ENCODE results near the gene FUT8.

FUT8 gene

DNA sequence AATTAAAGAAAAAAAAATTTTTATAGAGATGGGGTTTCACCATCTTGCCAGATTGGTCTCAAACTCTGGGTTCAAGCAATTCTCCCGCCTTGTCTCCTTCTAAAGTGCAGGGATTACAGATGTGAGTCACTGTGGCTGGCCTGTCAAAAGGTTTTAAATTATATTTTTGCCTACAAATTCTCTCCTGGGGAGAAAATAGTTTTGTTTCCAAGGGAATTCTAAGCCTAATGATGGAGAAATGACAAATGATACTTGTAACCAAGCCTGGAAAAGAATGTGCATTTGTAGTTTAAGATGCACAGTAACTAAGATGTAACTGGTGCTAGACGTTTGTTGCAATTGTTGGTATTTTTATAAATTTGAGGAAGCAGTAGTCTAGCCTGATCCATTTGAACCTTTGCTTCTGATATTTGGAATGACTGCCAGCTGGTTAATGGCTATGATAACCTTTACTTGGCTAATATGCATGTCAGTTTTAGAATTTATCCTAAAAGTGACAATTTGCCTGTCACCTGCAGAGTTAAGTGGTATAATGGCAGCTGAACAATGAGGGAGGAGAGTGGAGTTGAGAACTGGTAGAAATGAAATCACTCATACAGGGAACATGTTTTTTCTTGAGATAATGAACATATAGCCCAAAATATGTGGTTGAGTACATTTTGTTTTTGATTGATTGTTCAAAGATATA is 148.0 kb downstream of the FUT8 start:
- DNase-seq: no peak

DNA sequence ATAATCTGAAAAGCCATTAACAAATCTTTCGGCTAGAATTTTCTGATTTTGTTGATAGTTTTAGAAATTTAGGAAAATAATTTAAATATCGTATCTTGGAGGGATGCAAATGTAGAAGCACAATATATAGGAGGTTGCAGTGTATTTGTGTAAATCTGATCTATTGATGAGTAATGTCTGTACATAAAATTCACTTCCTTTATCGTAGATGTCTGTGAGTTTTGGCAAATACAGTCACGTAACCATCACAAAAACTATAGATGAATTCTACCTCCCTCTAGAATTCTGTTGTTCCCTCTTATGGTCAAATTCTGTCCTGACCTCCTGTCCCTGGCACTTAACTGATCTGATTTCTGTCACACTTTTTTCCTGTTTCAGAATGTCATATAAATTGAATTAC is 151.8 kb downstream of the FUT8 start:
- DNase-seq: no peak

DNA sequence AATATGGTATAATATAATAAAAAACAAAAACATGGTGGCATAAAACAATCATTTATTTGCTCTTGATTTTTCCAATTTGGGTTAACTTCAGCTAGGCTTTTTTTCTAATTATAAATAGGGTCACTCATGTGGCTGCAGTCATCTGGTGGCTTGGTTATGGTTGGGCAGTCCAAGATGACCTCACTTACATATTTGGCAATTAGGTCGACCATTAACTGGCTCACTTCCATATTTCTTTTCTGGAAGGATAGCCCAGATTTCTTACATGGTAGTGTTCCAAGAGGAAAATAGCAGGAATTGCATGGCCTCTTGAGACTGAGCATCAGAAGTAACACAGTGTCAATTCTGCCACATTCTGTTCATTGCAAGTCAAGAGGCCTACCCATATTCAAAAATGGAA is 153.4 kb downstream of the FUT8 start:
- DNase-seq: no peak

- DNase-seq: peak; percentile 53
Measured at GRCh38 chr14:65566820-65567522, 154.4 kb downstream of the FUT8 start.

GRCh38 chr14:65574611-65575010 is 162.1 kb downstream of the FUT8 start:
- no peak for DNase-seq

GRCh38 chr14:65575389-65575788 is 162.9 kb downstream of the FUT8 start:
- DNase-seq: no peak

GRCh38 chr14:65580973-65581372 is 168.4 kb downstream of the FUT8 start:
- DNase-seq: no peak

DNA sequence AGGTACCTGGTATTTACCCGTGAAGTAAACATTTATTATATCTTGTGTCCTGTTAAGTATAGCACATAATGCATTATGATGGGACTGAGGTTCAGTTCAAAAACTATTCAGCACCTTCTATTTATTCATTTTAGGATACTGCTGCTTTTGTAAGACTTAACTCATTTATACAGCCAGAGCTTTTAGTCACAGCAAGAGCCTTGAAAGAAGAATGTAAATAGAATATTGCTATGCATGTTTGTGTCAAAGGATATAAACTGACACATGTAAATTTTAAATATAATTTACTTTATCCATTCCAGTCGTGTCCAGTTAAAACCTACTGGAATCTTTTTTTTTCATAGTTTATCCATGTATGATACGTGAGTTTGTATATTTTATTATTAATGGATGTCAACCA is 168.8 kb downstream of the FUT8 start:
- no peak for DNase-seq

GRCh38 chr14:65581799-65582198 is 169.3 kb downstream of the FUT8 start:
- no peak for DNase-seq

- no peak for DNase-seq
Measured at GRCh38 chr14:65585216-65585615, 172.7 kb downstream of the FUT8 start.

DNA sequence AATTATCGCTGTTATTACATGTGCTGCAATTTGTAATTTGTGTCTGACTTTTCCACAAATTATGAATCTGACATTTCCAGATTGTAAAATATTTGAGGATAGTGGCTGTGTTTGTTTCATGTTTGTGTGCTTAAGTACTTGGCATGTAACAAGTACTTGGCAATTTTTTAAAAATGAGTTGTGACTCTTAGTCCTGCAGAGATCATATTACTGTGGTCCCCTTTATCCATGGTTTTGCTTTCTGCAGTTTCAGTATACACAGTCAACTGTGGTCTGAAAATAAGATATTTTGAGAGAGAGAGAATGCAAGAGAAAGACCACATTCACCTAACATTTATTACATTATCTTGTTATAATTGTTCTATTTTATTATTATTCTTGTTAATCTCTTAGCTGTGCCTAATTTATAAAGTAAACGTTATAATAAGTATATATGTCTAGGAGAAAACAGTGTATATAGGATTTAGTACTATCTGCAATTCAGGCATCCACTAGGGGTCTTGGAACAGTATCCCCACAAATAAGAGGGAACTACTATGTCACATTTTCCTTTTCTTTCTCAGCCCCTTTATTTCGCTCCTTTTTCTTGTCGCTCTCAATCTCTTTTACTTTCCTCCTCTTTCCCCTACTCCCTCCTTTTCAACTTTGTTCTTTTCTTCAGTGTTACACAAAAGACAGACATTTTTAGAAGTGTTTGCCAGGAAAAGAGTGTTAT is 176.1 kb downstream of the FUT8 start:
- no peak for DNase-seq

GRCh38 chr14:65594153-65594881 is 181.8 kb downstream of the FUT8 start:
- DNase-seq: no peak

- no peak for DNase-seq
Measured at GRCh38 chr14:65594882-65595237, 182.3 kb downstream of the FUT8 start.

DNA sequence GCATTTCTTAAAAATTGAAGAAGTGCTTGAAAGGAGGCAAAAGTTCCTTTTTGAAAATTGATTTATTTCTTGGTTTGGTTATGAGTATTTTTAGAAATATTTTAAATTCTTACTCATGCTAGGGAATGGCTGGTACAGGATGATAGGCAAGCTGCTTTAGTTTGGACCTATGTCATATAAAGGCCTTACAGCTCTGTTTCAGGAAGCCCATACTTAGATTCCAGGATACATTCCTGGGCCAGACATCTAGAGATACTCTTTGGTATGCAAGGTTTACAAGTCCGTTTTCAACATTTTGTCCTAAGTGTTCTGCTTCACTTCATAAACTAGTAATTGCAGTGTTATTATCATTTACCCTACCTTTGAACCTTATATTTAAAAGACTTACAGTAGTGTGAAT is 186.8 kb downstream of the FUT8 start:
- no peak for DNase-seq

GRCh38 chr14:65600742-65601141 is 188.2 kb downstream of the FUT8 start:
- no peak for DNase-seq

DNA sequence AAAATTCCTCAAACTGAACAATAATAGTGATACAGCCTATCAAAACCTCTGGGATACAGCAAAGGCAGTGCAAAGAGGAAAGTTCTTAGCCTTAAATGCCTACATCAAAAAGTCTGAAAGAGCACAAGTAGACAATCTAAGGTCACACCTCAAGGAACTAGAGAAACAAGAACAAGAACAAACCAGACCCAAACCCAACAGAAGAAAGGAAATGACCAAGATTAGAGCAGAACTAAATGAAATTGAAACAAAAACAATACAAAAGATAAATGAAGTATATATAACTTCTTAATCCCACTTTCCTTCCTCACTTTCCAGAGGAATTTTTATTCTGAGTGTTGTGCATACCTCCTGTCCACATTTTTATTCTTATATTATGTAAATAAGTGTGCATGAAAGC is 192.0 kb downstream of the FUT8 start:
- no peak for DNase-seq

DNA sequence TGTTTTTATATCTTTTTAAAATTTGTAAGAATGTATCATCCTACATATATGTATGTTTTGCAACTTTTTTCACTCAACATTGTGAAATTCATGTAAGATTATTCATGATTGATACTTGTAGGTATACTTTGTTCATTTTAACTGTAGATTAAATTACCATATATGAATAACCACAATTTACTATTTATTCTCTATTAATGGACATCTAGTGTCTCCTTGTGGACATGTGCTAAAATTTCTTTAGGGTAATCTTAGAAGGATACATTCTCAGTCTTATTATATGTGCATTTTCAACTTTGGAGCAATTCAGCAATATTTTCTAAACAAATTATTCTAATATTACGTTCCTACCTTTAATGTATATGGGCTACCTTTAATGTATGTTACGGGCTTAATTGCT is 192.4 kb downstream of the FUT8 start:
- no peak for DNase-seq

DNA sequence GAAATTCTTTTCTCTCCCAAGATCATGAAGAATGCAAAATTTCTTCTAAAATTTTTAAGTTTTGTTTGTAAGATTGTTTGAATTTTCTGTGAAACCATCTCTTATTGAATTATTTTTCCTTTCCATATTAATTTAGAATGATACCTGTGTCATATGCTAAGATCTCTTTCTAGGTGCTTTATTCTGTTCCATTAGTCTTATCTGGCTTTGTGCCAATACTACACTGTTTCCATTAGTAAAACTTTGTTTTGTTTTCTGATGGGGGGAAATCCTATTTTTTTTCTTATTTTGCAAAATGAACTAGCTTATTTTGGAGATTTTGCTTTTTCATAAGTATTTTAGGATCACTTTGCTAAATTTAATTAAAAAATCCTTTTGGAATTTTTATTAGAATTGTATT is 193.9 kb downstream of the FUT8 start:
- no peak for DNase-seq

GRCh38 chr14:65613131-65613650 is 200.7 kb downstream of the FUT8 start:
- DNase-seq: no peak

DNA sequence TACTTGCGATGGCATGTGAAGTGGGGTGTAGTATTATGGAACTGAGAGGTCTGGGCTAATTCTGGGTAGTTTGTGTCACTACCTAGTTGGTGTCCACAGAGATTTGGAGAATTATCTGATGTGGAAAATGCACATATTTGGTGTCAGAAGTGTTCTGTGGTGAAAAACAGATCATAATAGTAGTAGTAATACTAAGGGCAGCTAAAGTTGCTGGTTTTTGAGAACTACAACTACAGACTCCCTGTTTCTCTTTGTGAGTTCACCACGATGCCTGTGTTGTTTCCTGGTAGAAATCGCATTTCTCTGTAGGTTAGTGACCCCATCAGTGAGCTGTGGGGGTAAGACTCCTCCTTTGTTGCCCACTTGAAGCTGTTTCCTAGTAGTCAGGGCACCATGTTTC is 206.5 kb downstream of the FUT8 start:
- DNase-seq: no peak

- no peak for DNase-seq
Measured at GRCh38 chr14:65620195-65620594, 207.7 kb downstream of the FUT8 start.

GRCh38 chr14:65622703-65623102 is 210.2 kb downstream of the FUT8 start:
- DNase-seq: no peak

DNA sequence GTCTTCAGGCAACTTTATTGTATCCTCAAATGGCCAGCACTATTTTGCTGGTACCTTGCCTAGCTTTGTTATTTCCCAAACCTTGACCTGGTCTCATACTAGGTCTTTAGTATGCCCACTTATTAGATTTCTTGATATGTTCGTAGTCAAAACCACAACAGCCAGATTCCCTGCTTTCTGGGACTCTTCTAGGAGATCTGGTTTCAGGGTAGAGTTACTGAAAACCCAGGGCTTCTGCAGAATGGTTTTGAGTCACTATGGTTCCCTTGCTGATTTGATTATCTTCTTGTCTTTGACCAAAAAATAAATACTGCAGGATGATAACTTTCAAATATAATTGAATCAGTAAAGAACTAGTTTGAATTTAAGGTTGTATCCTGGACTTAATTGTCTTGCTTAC is 211.2 kb downstream of the FUT8 start:
- DNase-seq: no peak

Measured in activated CD4-positive, alpha-beta T cell treated with anti-CD3 and anti-CD28 coated beads, Interleukin-2, Interleukin-6, amounts not matched to agents 100 ng/mL and 50 ng/mL, durations not matched to agents 16 hours and 8 hours (primary cell).